Testis (tissue), 5 donors: ENCODE measurements around the gene DHX9. TPM values are rescaled to one million over a fixed set of nuclear protein-coding genes. Genes with fewer than 3 reads are reported as not detected.
A peak's percentile ranks its signal among the peaks of the same experiment; 100 is the strongest.

Experiments used
- DNase-seq: peaks from one replicate; pipeline ENCODE4 v3.0.0-alpha.2; 2019
- H3K27ac ChIP-seq, 2 donors: fragments of 200-600 bp; sonication (generic); one replicate each; pipeline ENCODE4 v1.5.1; 2019
- H3K27me3 ChIP-seq: fragments of 200-600 bp; sonication (generic); one replicate; pipeline ENCODE4 v1.5.1; 2019
- H3K36me3 ChIP-seq: fragments of 200-600 bp; sonication (generic); one replicate; pipeline ENCODE4 v1.5.1; 2017; ENCODE audit warnings: low read depth; ENCODE audit errors: missing control alignments
- H3K4me1 ChIP-seq: fragments of 200-600 bp; sonication (generic); one replicate; pipeline ENCODE4 v1.5.1; 2019
- H3K4me3 ChIP-seq, 2 donors: fragments of 200-600 bp; sonication (generic); one replicate each; pipeline ENCODE4 v1.5.1; 2017 to 2019
- H3K9me3 ChIP-seq: fragments of 200-600 bp; sonication (generic); one replicate; pipeline ENCODE4 v1.5.1; 2017
- CTCF ChIP-seq, 3 experiments: fragments of 450-650 bp in 2 of 3; fragments of 200-600 bp in 1 of 3; sonication (generic) in 1 of 3; IDR thresholded peaks; one replicate each; pipeline ENCODE4 v1.5.1; 2016 to 2019; ENCODE audit warnings: antibody characterized with exemption in 3 of 3, mild to moderate bottlenecking in 2 of 3, moderate library complexity in 1 of 3
- POLR2A ChIP-seq: fragments of 450-650 bp; IDR thresholded peaks from one replicate; pipeline ENCODE4 v1.6.1; 2017; ENCODE audit warnings: antibody characterized with exemption, mild to moderate bottlenecking, moderate library complexity
- WGBS, 2 donors: methylation state at CpG; one replicate each; pipeline ENCODE4 v1.1.5; 2018; 5-methylcytosine and 5-hydroxymethylcytosine counted together
- intact Hi-C: fragments of 100-400 bp; cut with DNase I; formaldehyde crosslinking; loops from one replicate; pipeline ENCODE4 v1.15.1; 2023; ENCODE audit warnings: low total_unique reads
- long read RNA-seq, 2 donors: transcript quantifications; one replicate each; lab custom pipeline, GENCODE V29; 2026
- polyA plus RNA-seq: library from polyadenylated mRNA; stranded (reverse); fragments of 350-450 nt; fragmentation: Illumina TruSeq; extraction: RNeasy Lipid Tissue Mini Kit (QIAGEN cat#74804); gene quantifications from one replicate; pipeline ENCODE4 v1.2.3, GENCODE V29; 2014; ENCODE audit warnings: low read depth, low replicate concordance; ENCODE audit not compliant: insufficient read depth
- total RNA-seq, 2 donors: library from RNA; depleted of rRNA; stranded (reverse); fragments of >200 nt; gene quantifications; one replicate each; pipeline ENCODE4 v1.2.3, GENCODE V29; 2016

DHX9 gene
- total RNA-seq (100 to 1,000 TPM; 117 to 139 TPM), polyA plus RNA-seq (163 TPM)
- long read RNA-seq, donor 1, full-length matches to known transcripts: 9 of 73 reads
- long read RNA-seq, donor 1, partial matches to known transcripts: 64 of 73 reads
- long read RNA-seq, donor 1, other reads (novel, unspliced or antisense): 0 of 73 reads
- long read RNA-seq, donor 2, full-length matches to known transcripts: 6 of 33 reads
- long read RNA-seq, donor 2, partial matches to known transcripts: 27 of 33 reads
- long read RNA-seq, donor 2, other reads (novel, unspliced or antisense): 0 of 33 reads

GRCh38 chr1:182839209-182840066 is at the start of gene DHX9:
TSS of gene DHX9 (plus strand) at chr1:182839347. CDS start at chr1:182842567, 3,220 bp downstream.
- intact Hi-C loops: no loop called here

GRCh38 chr1:182791281-182792179 is 47.6 kb upstream of the DHX9 start:
- intact Hi-C loops: no loop called here
- TF ChIP-seq CTCF (IDR thresholded peaks at IDR 0.05): no peak
- TF ChIP-seq POLR2A: no peak
- no peak overlapping the region for H3K4me3 ChIP-seq
- WGBS, 2 donors: 88 to 91% methylated on average over 8 of the region's 8 CpGs
- H3K36me3 ChIP-seq: no peaks in the 10 kb centered on the region
- no peaks in the 10 kb centered on the region for H3K9me3 ChIP-seq
- H3K27ac ChIP-seq: no peak overlapping the region
- no peak for DNase-seq
- no peaks in the 10 kb centered on the region for H3K27me3 ChIP-seq
- H3K4me1 ChIP-seq: no peaks in the 10 kb centered on the region

More at GRCh38 chr1:182839209-182840066, at the start of gene DHX9:
- Histone ChIP-seq H3K27me3 (no peaks in the 10 kb centered on the region), H3K36me3 (no peaks in the 10 kb centered on the region), H3K9me3 (no peaks in the 10 kb centered on the region), H3K27ac (peak within 1 kb of the TSS; percentile 87 to 96), H3K4me1 (peaks cover 24% of the 10 kb centered on the region), H3K4me3 (peak within 1 kb of the TSS; percentile 61 to 89)
- TF ChIP-seq CTCF (IDR thresholded peaks at IDR 0.05) (peak in 2 of 3 experiments; percentile 9 to 30), POLR2A (peak; percentile 55)
- 1 to 2% methylated on average over 16 to 77 of the region's 92 CpGs for WGBS, 2 donors
- DNase-seq: peak; percentile 94

- intact Hi-C loops: no loop called here
- Histone ChIP-seq H3K36me3 (no peaks in the 10 kb centered on the region), H3K9me3 (no peaks in the 10 kb centered on the region), H3K4me3 (no peak overlapping the region), H3K4me1 (no peaks in the 10 kb centered on the region), H3K27me3 (no peaks in the 10 kb centered on the region), H3K27ac (no peak overlapping the region)
- TF ChIP-seq POLR2A (no peak), CTCF (IDR thresholded peaks at IDR 0.05) (no peak)
- WGBS, 2 donors: 80 to 83% methylated on average over 2 of the region's 2 CpGs
- no peak for DNase-seq
Observed at GRCh38 chr1:182794091-182794490, 45.1 kb upstream of the DHX9 start.

- TF ChIP-seq POLR2A (no peak), CTCF (IDR thresholded peaks at IDR 0.05) (no peak)
- H3K27me3 ChIP-seq: no peaks in the 10 kb centered on the region
- no peaks in the 10 kb centered on the region for H3K9me3 ChIP-seq
- H3K27ac ChIP-seq: no peak overlapping the region
- no peak overlapping the region for H3K4me3 ChIP-seq
- H3K4me1 ChIP-seq: no peaks in the 10 kb centered on the region
- no peaks in the 10 kb centered on the region for H3K36me3 ChIP-seq
- WGBS, 2 donors: 75 to 86% methylated on average over 3 of the region's 3 CpGs
- intact Hi-C loops: no loop called here
- DNase-seq: no peak
Observed at GRCh38 chr1:182794676-182795201, 44.4 kb upstream of the DHX9 start.
